Effector CD4-positive, alpha-beta T cell (primary cell): ENCODE measurements around the gene TREML1. TPM values are rescaled to one million over a fixed set of nuclear protein-coding genes. Genes with fewer than 3 reads are reported as not detected.
"Not testable (repeated sequence)": the region's sequence is repeated elsewhere in the genome, so short reads cannot be mapped to it uniquely, and the experiment has no call there.

ENCODE experiments used
- DNase-seq: peaks from one replicate; pipeline ENCODE4 v3.0.0-alpha.2; 2020
- total RNA-seq: gene quantifications from one replicate; lab custom pipeline; 2026; lab: John Stamatoyannopoulos, UW

The TREML1 gene, protein sequence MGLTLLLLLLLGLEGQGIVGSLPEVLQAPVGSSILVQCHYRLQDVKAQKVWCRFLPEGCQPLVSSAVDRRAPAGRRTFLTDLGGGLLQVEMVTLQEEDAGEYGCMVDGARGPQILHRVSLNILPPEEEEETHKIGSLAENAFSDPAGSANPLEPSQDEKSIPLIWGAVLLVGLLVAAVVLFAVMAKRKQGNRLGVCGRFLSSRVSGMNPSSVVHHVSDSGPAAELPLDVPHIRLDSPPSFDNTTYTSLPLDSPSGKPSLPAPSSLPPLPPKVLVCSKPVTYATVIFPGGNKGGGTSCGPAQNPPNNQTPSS
- total RNA-seq: not detected

DNA sequence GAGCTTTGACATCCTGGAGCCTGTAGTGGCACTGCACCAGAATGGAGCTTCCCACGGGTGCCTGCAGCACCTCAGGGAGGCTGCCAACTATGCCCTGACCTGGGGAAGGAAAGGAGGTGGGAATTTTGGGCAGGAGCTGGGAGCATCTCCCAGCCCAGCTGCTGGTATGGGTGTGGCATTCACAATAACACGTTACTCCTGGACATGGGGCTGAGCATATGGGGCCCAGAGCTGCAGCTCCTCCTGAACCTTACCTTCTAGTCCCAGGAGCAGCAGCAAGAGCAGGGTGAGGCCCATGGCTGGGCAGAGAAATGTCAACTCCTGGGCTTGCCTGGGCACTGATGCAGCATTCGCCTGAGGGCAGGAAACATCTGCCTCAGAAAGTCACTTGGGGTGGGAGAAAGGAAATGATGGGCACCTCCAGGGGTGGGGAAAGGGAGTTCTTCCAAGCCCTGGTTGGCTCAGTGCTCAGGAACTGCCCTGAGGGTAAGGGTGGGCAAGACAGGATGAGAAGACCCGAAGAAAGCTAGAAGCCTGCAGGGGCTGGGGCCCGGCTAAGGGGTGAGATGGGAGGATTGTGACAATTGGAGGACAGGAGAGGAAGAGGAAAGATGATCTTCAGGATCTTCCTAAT lies at the start of gene TREML1:
Gene TREML1, minus strand, starts transcription at position 356 of the 634 bp plus-strand sequence. Its CDS starts 59 bp downstream, at position 297.
- no peak for DNase-seq

DNA sequence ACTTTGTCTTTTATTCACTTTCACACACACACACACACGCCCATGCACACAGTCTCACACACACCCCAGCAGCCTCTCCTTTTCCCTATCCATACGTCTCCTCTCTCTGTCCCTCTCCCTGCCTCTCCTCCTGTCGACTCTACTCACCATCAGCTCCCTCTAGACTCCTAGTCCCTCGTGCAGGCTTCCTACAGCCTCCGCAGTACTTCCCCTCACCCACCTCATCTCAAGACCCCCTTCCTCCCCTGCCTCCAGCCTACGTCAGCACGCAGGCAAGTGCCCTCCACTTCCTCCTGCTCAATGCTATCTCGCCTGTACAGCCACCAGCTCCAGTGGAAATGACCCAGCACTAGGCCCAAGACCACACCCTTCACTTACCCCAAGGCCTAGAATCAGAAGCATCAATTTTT lies 47.6 kb upstream of the TREML1 start:
- DNase-seq: no peak

DNA sequence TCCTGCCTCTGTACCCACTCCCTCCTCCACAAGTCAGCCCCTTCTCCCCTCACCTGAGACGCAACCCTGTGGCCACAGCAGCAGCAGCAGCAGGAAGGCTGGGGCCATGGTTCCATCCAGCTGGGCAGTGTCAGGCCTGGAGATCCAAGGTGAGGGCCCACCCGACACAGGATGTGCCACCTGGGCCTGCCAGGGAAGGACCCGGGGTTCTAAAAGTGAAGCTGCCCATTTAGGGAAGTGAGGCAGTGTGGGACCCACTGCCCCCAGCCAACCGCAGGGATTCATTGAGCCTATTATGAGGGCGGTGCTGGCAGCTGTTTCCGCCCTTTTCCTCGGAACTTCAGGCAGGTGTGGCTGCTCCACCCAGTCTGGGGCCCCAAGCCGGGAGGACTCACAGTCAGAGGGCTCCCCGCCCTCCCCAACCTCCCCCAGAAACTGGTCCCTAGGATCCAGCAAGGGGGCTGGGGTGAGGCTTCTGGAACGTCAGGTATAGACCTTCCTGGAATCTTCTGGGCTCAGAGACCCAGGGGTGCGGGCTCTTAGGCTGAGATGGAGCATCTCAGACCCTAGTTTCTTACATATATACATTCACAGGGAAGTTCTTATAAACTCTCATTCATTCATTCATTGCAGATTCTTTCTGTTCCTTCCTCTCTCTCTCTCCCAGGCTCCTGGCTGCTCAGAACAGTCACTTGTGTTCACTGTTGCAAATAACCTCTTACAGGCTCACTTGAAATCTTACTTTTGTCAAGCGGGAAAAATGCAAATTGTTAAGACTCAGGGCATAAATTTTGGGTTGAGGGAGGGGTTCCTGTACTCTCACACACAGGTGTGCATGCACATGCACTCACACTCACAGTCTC lies 47.0 kb upstream of the TREML1 start, which contains the start of gene TREML2:
Gene TREML2, minus strand, starts transcription at position 249 of the 863 bp plus-strand sequence. Its CDS starts 141 bp downstream, at position 108.
- no peak for DNase-seq

DNA sequence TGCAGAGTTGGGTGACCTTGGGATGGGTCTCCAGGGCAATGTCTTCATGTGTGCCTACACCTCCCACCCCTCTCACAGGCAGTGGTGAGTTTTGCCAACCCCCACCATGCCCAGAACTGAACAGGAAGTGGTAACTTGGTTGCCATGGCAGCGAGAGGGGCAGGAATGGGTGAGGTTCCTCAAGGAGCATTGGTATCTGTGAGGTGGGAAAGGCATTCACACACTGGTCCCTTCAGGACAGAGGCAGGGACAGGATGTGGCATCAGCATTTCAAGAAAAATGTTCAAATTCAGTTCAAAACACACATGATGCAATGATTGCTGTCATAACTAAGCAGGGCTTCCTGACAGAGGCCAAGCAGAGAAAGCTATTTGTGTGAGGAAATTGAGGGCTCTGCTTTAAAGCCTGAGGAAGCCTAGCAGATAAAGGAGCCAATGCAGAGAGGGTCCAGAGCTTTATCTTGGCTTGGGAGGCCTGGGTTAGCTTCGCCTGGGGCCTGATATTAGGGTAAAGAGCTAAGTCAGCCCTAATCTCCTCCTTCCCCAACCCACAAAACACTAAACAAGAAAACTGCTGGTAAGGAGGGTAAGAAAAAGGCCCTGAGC lies 46.3 kb upstream of the TREML1 start:
- no peak for DNase-seq

DNA sequence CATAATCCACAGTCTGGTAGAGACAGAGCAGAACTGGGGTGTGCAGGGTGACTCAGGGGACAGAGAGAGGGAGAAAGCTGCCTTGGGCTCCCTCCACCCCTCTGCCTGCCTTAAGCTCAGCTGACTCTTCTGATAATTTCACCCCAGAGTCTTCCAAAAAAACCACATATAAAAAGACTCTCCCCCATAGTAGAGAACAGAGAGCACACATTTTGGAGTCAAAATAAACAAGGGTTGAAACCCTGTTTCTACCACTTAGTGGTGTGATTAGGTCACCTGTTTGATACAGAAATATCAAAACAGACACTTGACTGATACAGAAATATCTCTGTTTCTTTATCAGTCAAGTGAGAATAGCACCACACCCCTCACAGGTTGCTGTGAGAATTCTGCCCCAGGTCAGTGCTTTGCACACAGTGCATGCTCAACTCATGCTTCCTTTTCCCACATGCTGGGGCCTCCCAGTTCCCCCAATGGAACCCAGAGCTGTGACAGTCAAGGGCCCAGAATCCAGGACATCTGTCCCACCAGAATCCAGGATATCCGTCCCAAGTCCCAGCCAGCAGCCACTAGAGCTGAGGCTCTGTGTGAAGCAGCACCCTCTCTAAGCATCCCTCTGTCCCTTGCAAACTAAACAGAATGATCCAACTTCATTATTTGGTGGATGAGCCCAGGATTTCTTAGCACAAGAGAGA lies 45.6 kb upstream of the TREML1 start:
- no peak for DNase-seq

DNA sequence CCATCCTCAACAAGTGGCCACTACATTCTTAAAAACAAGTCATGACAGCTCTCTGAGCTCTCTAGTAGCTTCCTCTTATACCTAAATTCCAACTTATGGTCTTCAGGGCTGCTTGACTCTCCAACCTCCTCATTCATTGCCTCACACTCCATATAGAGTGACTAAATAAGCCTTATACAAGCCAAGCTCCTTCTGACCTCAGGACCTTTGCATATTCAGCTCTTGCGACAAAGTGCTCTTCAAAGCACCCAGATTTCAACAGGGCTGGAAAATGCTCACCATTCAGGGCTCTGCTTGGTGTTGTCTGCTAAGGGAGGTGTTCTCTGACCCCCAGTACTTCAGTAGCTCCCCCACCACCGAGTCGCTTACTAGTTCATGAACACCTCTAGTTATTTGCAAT lies 43.1 kb upstream of the TREML1 start:
- DNase-seq: no peak

DNA sequence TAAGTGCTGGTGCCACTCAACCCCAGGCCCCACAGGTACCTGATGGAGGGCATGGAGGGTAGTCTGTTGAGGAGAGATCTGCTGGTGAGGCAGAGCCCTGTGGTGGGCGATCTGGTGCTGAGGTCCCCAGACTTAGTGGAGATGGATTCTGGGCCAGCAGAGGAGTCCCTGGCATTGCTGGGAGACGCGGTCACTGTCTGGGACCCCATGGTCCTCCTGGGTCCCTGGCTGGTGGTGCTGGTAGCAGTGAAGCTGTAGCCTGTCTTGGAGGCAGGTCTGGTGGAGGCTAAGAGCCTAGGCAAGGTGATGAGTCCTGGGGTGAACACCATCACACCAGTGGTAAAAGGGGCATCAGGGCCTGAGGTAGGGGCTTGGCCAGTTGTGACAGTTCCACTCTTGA lies 40.2 kb upstream of the TREML1 start:
- DNase-seq: no peak

DNA sequence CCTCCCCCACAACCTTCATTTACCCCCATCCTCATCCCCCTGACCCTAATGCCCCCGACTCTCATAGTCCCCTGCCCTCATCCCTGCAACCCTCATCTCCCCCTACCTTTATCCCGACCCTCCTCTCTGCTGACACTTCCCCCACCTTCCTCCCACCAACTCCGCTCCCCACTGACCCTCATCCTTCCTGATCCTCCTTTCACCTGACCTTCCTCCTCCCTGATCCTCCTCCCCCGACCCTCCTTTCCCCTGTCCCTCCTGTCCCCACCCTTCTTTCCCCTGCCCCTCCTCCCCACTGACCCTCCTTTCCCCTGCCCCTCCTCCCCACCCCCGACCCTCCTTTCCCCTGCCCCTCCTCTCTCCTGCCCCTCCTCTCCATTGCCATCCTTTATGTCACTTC lies 39.7 kb upstream of the TREML1 start:
- no peak for DNase-seq

DNA sequence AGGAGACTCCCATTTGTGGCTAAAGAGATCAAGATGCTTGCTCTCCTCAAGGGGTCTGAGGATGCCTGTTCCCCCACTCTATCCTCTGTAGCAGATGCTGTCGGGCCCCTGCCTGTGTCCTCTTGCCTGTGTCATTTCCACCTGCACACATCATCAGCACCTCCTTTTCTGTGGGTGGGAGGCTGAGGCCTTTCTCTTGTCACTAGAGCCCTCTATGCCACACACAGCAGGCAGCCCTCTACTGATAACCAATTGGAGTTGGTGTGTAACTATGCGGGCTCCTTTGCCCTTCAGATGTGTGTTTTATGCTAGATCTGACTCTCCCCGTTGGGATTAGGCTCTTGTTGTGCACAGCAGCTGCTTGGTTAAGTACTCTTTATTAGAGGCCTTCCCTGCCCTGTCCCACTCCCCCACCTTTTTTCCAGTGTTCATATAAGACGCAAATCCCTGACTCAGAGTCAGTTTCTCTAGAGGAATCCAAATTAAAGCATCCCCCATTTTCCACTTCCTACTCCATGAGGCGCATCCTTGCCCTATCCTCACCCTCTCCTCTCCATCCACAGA lies 39.1 kb upstream of the TREML1 start:
- DNase-seq: no peak

DNA sequence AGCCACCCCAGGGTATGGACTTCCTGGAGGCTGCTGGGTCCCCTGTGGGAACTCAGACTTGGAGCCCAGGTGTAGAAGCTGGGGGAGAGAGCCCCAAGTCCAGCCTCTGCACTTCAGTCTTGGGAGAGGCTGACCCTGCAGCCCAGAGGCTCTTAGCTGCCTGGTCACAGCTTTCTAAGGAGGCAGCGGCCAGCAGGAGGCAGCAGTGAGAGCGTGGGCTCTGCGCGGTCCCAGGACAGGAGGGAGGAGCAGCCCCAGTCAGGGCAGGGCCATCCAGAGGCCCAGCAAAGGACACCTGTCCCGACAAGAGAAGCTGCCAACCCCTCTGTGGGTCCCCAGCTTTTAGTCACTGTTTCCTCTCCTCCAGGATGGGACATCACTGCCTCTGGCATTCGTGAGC lies 37.4 kb upstream of the TREML1 start:
- DNase-seq: no peak

DNA sequence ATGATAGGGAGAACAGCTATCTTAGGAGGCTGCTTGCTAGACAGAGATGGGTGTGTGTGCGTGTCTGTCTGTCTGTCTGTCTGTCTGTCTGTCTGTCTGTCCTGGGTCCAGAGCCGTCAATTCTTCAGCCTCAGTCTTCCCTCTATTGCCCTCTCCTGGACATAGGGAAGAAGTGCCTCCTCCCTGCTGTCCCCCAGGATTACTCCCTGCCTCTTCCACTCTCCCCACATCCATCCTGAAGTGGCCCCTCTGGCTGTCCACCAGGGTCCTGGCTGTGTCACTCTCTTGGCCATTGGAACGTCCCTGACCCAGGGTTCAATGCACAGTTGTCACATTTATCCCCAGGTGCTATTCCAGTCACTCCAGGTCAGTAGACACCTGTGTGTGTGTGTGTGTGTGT lies 36.6 kb upstream of the TREML1 start:
- no peak for DNase-seq

DNA sequence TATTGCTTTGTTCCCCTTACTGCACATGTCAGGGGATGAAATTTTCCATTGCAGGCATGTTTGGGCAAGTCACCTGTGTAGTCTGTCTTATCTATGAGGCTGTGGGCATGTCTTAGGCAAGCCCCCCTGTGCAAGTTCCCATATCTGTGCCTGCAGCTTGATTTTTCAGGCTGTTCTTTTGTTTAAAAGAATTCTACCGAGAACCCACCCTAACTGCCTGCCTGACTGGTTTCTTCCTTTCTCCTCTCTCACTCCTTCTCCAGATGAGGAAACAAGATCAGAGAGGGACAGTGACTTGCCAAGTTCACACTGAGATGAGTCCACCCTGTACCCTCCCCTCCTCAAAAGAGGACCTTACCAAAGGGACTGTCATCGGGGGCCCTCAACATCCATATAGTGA lies 35.8 kb upstream of the TREML1 start:
- DNase-seq: no peak

DNA sequence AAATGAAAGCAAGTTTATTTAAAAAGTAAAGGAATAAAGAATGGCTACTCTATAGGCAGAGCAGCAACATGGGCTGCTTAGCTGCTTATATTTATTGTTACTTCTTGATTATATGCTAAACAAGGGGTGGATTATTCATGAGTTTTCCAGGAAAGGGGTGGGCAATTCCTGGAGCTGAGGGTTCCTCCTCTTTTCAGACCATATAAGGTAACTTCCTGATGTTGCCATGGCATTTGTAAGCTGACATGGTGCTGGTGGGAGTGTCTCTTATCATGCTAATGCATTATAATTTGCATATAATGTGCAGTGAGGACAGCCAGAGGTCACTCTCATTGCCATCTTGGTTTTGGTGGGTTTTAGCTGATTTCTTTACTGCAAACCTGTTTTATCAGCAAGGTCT lies 34.9 kb upstream of the TREML1 start:
- DNase-seq: not testable (repeated sequence)

DNA sequence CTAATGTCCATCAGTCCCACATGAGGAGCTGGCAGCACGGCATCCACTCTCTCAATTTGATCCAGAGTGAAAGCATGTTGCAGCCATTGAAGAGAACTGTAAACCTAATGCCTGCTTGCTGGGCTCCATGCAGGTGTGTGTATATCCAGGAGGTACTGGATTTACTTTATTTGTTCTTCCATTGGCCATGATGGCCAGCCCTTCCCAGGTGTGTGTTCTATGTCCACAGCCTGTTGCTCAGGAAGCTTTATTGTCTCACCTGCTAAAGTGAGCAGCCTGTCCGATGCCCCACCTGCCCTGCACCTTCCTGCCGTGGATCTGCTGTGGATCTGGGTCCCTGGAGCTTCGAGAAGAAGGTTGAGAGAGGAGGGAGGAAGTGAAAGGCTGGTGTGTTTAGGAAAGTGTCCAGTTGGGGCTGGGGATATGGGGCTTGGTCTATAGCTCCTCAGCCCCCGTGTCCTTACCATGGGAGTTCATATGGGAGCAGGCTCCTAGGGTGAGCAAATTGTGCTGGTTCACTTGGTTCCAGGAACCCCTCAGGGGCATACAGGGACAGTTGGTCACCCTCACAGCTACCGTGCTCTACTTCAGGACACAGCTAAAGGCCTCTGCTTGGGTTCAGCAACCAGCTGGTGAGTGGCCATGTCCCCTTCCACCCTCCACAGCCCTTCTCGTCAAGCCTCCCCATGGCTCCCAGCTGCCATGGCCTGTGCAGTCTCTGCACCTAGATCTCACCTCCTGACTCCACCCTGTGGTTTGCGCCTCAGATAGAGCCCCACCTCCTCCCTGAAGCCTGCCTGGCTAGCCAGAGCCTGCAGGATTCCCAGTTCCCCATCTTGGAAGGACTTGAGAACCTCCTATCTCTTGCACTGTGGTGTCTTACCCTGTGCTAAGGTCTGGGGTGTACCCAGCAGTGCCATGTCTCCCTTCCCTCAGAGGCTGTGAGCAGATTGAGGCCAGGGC lies 34.1 kb upstream of the TREML1 start:
- DNase-seq: no peak

DNA sequence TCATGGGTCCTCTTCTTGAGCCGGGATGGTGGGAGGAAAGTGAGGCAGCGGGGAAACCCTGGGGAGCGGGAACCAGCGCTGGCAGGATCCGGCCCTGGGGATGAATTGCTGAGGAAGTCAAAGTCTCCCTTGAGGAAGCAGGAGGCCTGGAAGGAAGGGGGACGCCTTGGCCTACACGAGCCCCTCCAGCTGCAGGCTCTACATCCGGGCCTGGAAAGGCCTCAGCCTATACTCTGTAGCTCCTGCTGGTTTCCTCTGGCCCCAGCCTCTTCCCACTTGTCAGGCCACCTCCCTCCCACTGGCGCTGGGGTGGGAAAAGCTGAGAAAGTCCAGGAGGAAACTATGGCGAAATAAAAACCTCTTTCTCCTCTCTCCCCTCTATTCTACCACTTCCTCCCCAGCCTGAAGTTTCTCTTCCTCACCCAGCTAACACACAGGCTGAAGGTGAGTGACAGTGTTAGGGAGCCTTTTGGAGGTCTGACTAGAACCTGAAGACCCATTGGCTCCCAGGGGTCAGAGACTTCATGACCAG lies 31.9 kb upstream of the TREML1 start:
- DNase-seq: no peak

DNA sequence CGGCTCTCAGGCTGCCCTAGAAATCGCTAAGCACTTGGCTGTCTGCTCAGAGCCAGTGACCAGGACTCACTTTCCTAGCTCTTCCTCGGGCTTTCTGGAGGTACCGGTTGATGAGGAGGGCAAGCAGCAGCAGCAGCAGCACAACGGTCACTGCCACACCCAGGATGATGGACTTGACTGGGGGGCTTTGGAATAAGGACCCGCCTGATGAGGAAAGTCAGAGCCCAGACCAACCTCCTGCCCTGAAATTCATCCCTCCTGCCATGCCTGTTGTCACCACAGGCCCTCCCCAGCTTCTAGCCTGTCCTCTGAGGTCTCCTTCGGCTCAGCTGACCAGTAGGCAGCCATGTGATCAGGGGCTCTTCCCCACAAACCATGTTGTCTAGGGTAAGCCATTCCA lies 30.6 kb upstream of the TREML1 start:
- no peak for DNase-seq

DNA sequence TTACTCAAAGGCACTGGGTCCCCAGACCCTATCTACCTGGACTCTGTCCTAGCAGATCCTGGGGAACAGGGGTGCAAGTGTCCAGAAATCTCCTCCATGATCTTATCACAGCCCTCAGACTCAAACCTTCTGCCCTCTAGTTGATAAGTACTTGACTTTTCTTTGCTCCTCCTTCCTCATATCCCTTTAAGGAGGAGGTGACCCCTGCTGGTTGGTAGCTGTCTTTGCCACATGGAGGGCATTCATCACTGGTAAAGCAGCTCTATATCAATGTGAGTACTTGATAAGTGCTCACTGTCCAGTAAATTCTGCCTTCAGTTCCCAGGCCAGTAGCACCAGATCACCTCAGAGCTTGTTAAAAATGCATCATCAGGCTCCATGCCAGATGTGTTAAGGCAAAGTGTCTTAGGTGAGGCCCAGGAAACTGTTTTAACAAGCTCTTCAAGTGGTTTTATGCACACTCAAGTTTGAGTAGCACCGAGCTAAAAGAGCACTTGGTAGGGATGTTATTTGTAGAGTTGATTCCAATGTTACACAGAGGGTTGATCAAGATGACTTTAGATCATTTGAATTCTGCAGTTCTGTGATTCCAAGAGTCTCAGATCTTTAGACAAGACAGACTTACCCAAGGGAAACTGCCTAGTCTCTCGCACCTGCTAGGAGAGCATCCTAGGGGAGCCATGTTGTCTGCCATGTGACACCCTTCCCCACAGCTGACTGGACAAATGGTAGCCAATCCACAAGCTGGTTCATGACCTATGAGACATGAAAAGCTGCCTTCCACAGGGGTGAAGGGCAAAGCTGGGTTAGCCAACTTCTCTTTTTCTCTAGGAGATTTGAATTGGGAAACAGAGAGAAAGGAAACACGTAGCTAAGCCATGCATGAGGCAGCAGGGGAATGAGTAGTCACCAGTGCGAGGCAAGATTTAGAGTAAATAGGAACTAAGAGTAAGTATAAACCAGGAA lies 28.2 kb upstream of the TREML1 start:
- DNase-seq: peak; percentile 38

DNA sequence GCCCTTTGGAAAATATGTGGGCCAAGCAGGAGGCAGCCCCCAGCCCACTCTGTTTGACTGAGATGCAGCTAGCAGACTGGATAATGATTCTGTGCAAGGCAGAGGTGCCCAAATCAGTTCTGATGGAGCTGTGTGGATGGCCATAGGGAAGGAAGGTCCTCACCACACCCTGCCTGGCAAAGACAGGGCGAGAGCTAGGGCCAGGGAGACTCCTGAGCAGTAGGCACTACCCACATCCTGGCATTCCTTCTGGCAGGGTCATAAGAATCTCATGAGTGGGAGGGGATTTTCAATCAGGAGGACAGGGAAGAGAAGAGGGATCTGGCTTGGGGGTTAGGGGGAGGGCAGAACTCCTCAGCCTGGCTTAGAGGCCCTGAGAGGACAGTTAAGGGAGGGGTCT lies 27.4 kb upstream of the TREML1 start:
- no peak for DNase-seq

DNA sequence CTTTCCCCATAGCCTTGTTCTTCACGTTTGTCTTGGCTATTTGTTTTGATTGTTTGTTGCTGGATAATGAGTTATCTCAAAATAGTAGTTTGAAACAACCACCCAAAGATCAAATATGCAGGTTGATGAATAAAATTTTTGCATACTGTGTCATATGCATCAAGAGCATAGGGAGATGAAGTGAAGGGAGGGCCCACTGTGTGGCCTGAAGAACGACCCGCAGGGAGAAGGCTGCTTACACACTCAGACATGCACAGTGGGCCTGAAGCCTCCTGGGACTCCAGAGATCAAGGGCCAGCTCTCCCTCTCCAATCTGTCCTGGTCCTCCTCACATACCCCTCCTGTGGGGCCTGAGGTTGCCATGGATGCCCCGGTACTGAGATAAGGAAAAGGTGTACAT lies 25.0 kb upstream of the TREML1 start:
- no peak for DNase-seq
